ENCODE results near the gene UBALD1.

UBALD1 gene

GRCh38 chr16:4613636-4614570 is 785 bp downstream of the UBALD1 start:
- DNase-seq: peak; percentile 41

- no peak for DNase-seq
Measured at GRCh38 chr16:4612977-4613635, 1.6 kb downstream of the UBALD1 start.

- no peak for DNase-seq
Measured at GRCh38 chr16:4612474-4612931, 2.2 kb downstream of the UBALD1 start.

- no peak for DNase-seq
Measured at GRCh38 chr16:4611337-4612021, 3.2 kb downstream of the UBALD1 start.

GRCh38 chr16:4610011-4611005 is 4.4 kb downstream of the UBALD1 start:
- DNase-seq: no peak

- DNase-seq: no peak
Measured at GRCh38 chr16:4609200-4610010, 5.3 kb downstream of the UBALD1 start.

GRCh38 chr16:4608704-4608980 is 6.0 kb downstream of the UBALD1 start:
- DNase-seq: no peak

- DNase-seq: no peak
Measured at GRCh38 chr16:4607841-4608703, 6.6 kb downstream of the UBALD1 start.

GRCh38 chr16:4606354-4606753 is 8.3 kb downstream of the UBALD1 start:
- no peak for DNase-seq

GRCh38 chr16:4604401-4604800 is 10.3 kb downstream of the UBALD1 start:
- DNase-seq: no peak

GRCh38 chr16:4603624-4604170 is 11.0 kb downstream of the UBALD1 start:
- no peak for DNase-seq

GRCh38 chr16:4602331-4602730 is 12.4 kb downstream of the UBALD1 start:
- DNase-seq: no peak

- no peak for DNase-seq
Measured at GRCh38 chr16:4601864-4602186, 12.9 kb downstream of the UBALD1 start.

GRCh38 chr16:4601036-4601863 is 13.4 kb downstream of the UBALD1 start:
- no peak for DNase-seq

GRCh38 chr16:4599545-4599944 is 15.1 kb downstream of the UBALD1 start:
- no peak for DNase-seq

GRCh38 chr16:4599037-4599436 is 15.7 kb downstream of the UBALD1 start:
- DNase-seq: no peak

GRCh38 chr16:4597174-4597573 is 17.5 kb downstream of the UBALD1 start:
- DNase-seq: no peak

GRCh38 chr16:4594433-4595410 is 20.0 kb downstream of the UBALD1 start:
- no peak for DNase-seq

Data from activated T-cell treated with anti-CD3 and anti-CD28 coated beads, Interleukin-2, amount 50 U/mL, for 1 hour (primary cell).